Sigmoid colon (tissue), 7 donors: ENCODE measurements around the gene BRME1. TPM values are rescaled to one million over a fixed set of nuclear protein-coding genes. Genes with fewer than 3 reads are reported as not detected.
A peak's percentile ranks its signal among the peaks of the same experiment; 100 is the strongest.

Experiments used
- DNase-seq: peaks from one replicate; pipeline ENCODE4 v3.0.0-alpha.2; 2019
- H3K27ac ChIP-seq, 4 donors: fragments of 200-600 bp; sonication (generic); one replicate each; pipeline ENCODE4 v1.5.1; 2016 to 2019; ENCODE audit warnings: mild to moderate bottlenecking in 1 of 4
- H3K27me3 ChIP-seq, 3 donors: fragments of 200-600 bp; sonication (generic); one replicate each; pipeline ENCODE4 v1.5.1; 2019; ENCODE audit warnings: mild to moderate bottlenecking in 1 of 3
- H3K36me3 ChIP-seq, 4 donors: fragments of 200-600 bp; sonication (generic); one replicate each; pipeline ENCODE4 v1.5.1; 2016 to 2019
- H3K4me1 ChIP-seq, 4 donors: fragments of 200-600 bp; sonication (generic); one replicate each; pipeline ENCODE4 v1.5.1; 2017 to 2019
- H3K4me3 ChIP-seq, 4 donors: fragments of 200-600 bp; sonication (generic); one replicate each; pipeline ENCODE4 v1.5.1; 2017 to 2019; ENCODE audit warnings: mild to moderate bottlenecking in 2 of 4, moderate library complexity in 1 of 4
- H3K9me3 ChIP-seq, 4 donors: fragments of 200-600 bp in 3 of 4; sonication (generic) in 3 of 4; one replicate each; pipeline versions ENCODE4 v1.5.1 to v1.6.1; 2013 to 2019
- EP300 ChIP-seq, 4 donors: sonication (generic); formaldehyde crosslinking; IDR thresholded peaks; one replicate each; pipeline ENCODE4 v1.6.1; 2017; ENCODE audit warnings: antibody characterized with exemption in 4 of 4
- POLR2A ChIP-seq, 2 donors: fragments of 450-650 bp; IDR thresholded peaks; one replicate each; pipeline ENCODE4 v1.6.1; 2016; ENCODE audit warnings: antibody characterized with exemption in 2 of 2, mild to moderate bottlenecking in 2 of 2, moderate library complexity in 2 of 2
- POLR2AphosphoS5 ChIP-seq, 4 donors: sonication (generic); formaldehyde crosslinking; IDR thresholded peaks; one replicate each; pipeline ENCODE4 v1.6.1; 2017; ENCODE audit warnings: antibody characterized with exemption in 4 of 4
- WGBS, 2 donors: extraction: QIAGEN DNeasy Blood & Tissue Kit; methylation state at CpG; one replicate each; pipeline ENCODE4 v1.1.7; 2013; 5-methylcytosine and 5-hydroxymethylcytosine counted together
- intact Hi-C: fragments of 100-400 bp; cut with DNase I; formaldehyde crosslinking; loops from one replicate; pipeline ENCODE4 v1.15.1; 2023
- polyA plus RNA-seq, 3 donors: library from polyadenylated mRNA; stranded (reverse); fragments of 200-250 nt; gene quantifications; one replicate each; pipeline ENCODE4 v1.2.3, GENCODE V29; 2013
- small RNA-seq, 3 donors: library from RNA; depleted of rRNA; stranded (forward); fragments of <200 nt; gene quantifications; one replicate each; pipeline ENCODE3, GENCODE V24; 2016
- total RNA-seq, 4 donors: library from RNA; depleted of rRNA; stranded (reverse); fragments of >200 nt; gene quantifications; one replicate each; pipeline ENCODE4 v1.1.0, GENCODE V29; 2016
- TF ChIP-seq, protein P1 (sequence below), 4 experiments: fragments of 450-650 bp in 3 of 4; fragments of 200-600 bp in 1 of 4; IDR thresholded peaks; one replicate each; pipeline ENCODE4 v1.5.1; 2016 to 2019; ENCODE audit warnings: antibody characterized with exemption in 4 of 4, mild to moderate bottlenecking in 3 of 4, moderate library complexity in 2 of 4
- donor health status: healthy with polysubstance abuse.
- donor health status: Bipolar disorder and iron deficiency.
- donor health status: healthy.

BRME1 gene
- total and polyA plus RNA-seq, 7 donors, result 0.99 to 9.0 (median 1.8) TPM

DNA sequence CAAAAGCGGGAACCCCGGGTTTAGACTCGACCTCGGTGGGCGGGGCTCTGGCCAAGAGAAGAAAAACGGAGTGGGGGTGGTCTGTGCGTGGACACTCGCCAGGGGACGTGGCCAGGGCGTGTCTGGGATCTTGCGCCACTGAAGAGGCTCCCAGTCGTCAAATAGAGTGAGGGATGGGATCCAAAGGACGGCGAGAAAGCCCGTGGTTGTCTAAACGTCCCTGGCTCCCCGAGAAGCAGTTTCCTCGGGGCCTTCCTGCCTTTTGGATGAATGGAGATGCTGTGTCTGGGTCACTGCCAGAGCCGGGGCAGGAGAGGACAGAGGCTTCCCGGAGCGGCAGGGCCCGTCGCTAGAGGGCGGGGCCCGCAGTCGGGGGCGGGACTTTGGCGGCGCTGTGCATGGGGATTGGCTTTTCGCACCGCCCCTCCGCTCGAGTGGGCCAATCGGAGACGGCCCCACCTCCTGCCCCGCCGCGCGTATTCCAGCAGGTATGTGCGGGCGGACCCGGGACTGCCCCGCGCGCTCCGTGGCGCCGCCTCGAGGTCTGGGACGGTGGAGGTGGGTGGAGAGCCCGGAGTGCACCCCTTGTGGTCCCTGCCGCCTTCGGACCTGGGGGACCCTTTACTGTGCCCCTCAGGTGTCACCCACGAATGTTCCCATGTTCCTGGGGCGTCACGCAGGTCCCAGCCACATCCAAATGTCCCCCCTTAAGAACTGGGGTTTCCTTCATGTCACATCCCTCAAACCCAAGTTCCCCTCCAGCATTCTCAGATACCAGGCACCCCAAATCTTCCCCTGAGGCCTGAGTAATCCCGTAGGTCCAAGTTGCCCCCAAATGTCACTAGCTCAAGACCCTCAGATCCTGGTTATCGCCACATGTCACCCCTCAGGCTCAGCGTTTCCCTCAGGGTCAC lies 72.3 kb downstream of the BRME1 start:
- TF ChIP-seq, protein P1, sequence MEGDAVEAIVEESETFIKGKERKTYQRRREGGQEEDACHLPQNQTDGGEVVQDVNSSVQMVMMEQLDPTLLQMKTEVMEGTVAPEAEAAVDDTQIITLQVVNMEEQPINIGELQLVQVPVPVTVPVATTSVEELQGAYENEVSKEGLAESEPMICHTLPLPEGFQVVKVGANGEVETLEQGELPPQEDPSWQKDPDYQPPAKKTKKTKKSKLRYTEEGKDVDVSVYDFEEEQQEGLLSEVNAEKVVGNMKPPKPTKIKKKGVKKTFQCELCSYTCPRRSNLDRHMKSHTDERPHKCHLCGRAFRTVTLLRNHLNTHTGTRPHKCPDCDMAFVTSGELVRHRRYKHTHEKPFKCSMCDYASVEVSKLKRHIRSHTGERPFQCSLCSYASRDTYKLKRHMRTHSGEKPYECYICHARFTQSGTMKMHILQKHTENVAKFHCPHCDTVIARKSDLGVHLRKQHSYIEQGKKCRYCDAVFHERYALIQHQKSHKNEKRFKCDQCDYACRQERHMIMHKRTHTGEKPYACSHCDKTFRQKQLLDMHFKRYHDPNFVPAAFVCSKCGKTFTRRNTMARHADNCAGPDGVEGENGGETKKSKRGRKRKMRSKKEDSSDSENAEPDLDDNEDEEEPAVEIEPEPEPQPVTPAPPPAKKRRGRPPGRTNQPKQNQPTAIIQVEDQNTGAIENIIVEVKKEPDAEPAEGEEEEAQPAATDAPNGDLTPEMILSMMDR (IDR thresholded peaks at IDR 0.05), result peak; percentile 21 to 54 (median 38)
- TF ChIP-seq EP300 (IDR thresholded peaks at IDR 0.05) (no peak), POLR2AphosphoS5 (IDR thresholded peaks at IDR 0.05) (peak in 3 of 4 donors; percentile 60 to 76 (median 66)), POLR2A (IDR thresholded peaks at IDR 0.05) (no peak)
- intact Hi-C loops, result no loop called here
- H3K9me3 ChIP-seq, result no peaks in the 10 kb centered on the region
- DNase-seq, result peak; percentile 99
- peaks cover 4 to 31% (median 17%) of the 10 kb centered on the region in 4 donors for H3K36me3 ChIP-seq
- H3K27me3 ChIP-seq, result no peaks in the 10 kb centered on the region
- peak overlapping the region; percentile 96 to 100 (median 99) for H3K27ac ChIP-seq
- 6% methylated on average over 59 of the region's 59 CpGs for WGBS, 2 donors
- H3K4me3 ChIP-seq, result peak overlapping the region in 3 of 4 donors; percentile 17 to 27 (median 24)
- H3K4me1 ChIP-seq, result peaks cover 0 to 58% (median 54%) of the 10 kb centered on the region in 4 donors

Small RNA genes within 50 kb of the gene (small RNA-seq; reads per million reads assigned to genes)
- gene MIR181C (112 to 268 (median 155) reads per million in 3 donors), gene MIR181D (74.7 to 158 (median 82.5) reads per million in 3 donors)

Other genes with a start within 250 kb of the BRME1 start
- gene MRI1, start 141.6 kb downstream of the BRME1 start, total RNA-seq, result 10 to 100 TPM; 26.2 to 70.9 (median 41.3) TPM
- gene MRI1, start 141.6 kb downstream of the BRME1 start, polyA plus RNA-seq, result 10 to 100 TPM in 2 of 3 donors, 1 to 10 TPM in 1; 5.8 to 27.4 (median 12.0) TPM
- 100 to 1,000 TPM; 139 to 229 (median 198) TPM for gene C19orf53, start 131.7 kb downstream of the BRME1 start, total RNA-seq
- gene C19orf53, start 131.7 kb downstream of the BRME1 start, polyA plus RNA-seq, result 100 to 1,000 TPM; 105 to 133 (median 113) TPM
- gene ZSWIM4, start 110.7 kb downstream of the BRME1 start, total RNA-seq, result 1 to 10 TPM; 2.3 to 4.4 (median 3.3) TPM
- gene ZSWIM4, start 110.7 kb downstream of the BRME1 start, polyA plus RNA-seq, result 1 to 10 TPM in 2 of 3 donors, under 1 TPM in 1; 0.60 to 3.3 (median 1.4) TPM
- not detected for gene NANOS3, start 29.0 kb downstream of the BRME1 start, total RNA-seq
- under 1 TPM in 1 of 3 donors, not detected in 2; 0.16 TPM for gene NANOS3, start 29.0 kb downstream of the BRME1 start, polyA plus RNA-seq
- 10 to 100 TPM; 15.0 to 33.5 (median 21.4) TPM for gene CC2D1A, start 84 bp upstream of the BRME1 start, total RNA-seq
- gene CC2D1A, start 84 bp upstream of the BRME1 start, polyA plus RNA-seq, result 10 to 100 TPM; 38.4 to 88.2 (median 65.7) TPM
- not detected for gene PODNL1, start 32.3 kb upstream of the BRME1 start, total RNA-seq
- 1 to 10 TPM; 2.5 to 5.4 (median 2.9) TPM for gene PODNL1, start 32.3 kb upstream of the BRME1 start, polyA plus RNA-seq
- gene DCAF15, start 46.4 kb upstream of the BRME1 start, total RNA-seq, result 10 to 100 TPM in 3 of 4 donors, 1 to 10 TPM in 1; 7.9 to 14.6 (median 12.1) TPM
- gene DCAF15, start 46.4 kb upstream of the BRME1 start, polyA plus RNA-seq, result 10 to 100 TPM; 10.2 to 46.2 (median 11.3) TPM
- gene RFX1, start 100.2 kb upstream of the BRME1 start, total RNA-seq, result 1 to 10 TPM; 1.6 to 5.0 (median 1.9) TPM
- 1 to 10 TPM; 2.1 to 7.9 (median 3.0) TPM for gene RFX1, start 100.2 kb upstream of the BRME1 start, polyA plus RNA-seq
- 1 to 10 TPM in 1 of 4 donors, not detected in 3; 1.1 TPM for gene RLN3, start 122.0 kb upstream of the BRME1 start, total RNA-seq
- not detected for gene RLN3, start 122.0 kb upstream of the BRME1 start, polyA plus RNA-seq
- gene IL27RA, start 125.6 kb upstream of the BRME1 start, total RNA-seq, result 1 to 10 TPM; 1.4 to 2.5 (median 1.5) TPM
- 10 to 100 TPM in 1 of 3 donors, 1 to 10 TPM in 1, under 1 TPM in 1; 0.60 to 10.3 (median 1.6) TPM for gene IL27RA, start 125.6 kb upstream of the BRME1 start, polyA plus RNA-seq
- gene PALM3, start 156.0 kb upstream of the BRME1 start, total RNA-seq, result under 1 TPM in 2 of 4 donors, not detected in 2; 0.41 to 0.66 TPM
- gene PALM3, start 156.0 kb upstream of the BRME1 start, polyA plus RNA-seq, result 1 to 10 TPM in 1 of 3 donors, not detected in 2; 1.5 TPM
- gene MISP3, start 166.7 kb upstream of the BRME1 start, total RNA-seq, result 1 to 10 TPM; 1.4 to 3.8 (median 1.7) TPM
- 10 to 100 TPM; 22.7 to 26.4 (median 25.2) TPM for gene MISP3, start 166.7 kb upstream of the BRME1 start, polyA plus RNA-seq
- not detected for gene C19orf67, start 179.7 kb upstream of the BRME1 start, total RNA-seq
- under 1 TPM in 1 of 3 donors, not detected in 2; 0.06 TPM for gene C19orf67, start 179.7 kb upstream of the BRME1 start, polyA plus RNA-seq
- gene SAMD1, start 184.6 kb upstream of the BRME1 start, total RNA-seq, result 10 to 100 TPM in 3 of 4 donors, 1 to 10 TPM in 1; 8.7 to 28.2 (median 11.9) TPM
- 10 to 100 TPM; 15.6 to 40.9 (median 22.4) TPM for gene SAMD1, start 184.6 kb upstream of the BRME1 start, polyA plus RNA-seq
- gene PRKACA, start 211.6 kb upstream of the BRME1 start, total RNA-seq, result 10 to 100 TPM; 33.6 to 36.6 (median 35.2) TPM
- 10 to 100 TPM; 43.2 to 59.1 (median 51.3) TPM for gene PRKACA, start 211.6 kb upstream of the BRME1 start, polyA plus RNA-seq
- gene ASF1B, start 230.5 kb upstream of the BRME1 start, total RNA-seq, result 1 to 10 TPM in 3 of 4 donors, not detected in 1; 1.1 to 2.0 (median 1.4) TPM
- 10 to 100 TPM in 2 of 3 donors, 1 to 10 TPM in 1; 3.6 to 26.9 (median 13.6) TPM for gene ASF1B, start 230.5 kb upstream of the BRME1 start, polyA plus RNA-seq